ENCODE results near the gene CEP72. TPM values are rescaled to one million over a fixed set of nuclear protein-coding genes. Genes with fewer than 3 reads are reported as not detected.
A peak's percentile ranks its signal among the peaks of the same experiment; 100 is the strongest.

The CEP72 gene
- total and polyA plus RNA-seq, 7 donors, result 0.36 to 7.1 (median 1.6) TPM

DNA sequence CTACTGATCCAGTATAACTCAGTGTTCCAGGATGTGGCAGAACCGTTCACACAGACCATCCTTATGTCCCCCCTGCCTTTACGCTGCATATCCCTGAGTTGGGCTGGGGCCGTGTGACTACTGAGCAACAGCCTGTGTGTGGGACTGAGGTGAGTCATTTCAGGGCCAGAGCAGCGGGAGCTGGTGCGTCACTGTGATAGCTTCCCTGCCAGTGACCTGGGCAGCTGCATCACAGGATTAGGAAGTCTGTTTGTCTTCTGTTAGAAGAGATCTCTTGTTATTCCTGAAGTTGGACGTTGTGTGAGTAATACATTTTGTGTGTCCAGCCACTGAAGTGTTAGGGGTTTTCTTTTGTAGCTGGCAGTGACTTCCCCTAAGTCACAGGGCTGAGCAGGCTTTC, 45.4 kb downstream of the CEP72 start:
- H3K36me3 ChIP-seq, result peaks cover 0 to 36% (median 13%) of the 10 kb centered on the region in 4 donors
- H3K27me3 ChIP-seq, result no peaks in the 10 kb centered on the region
- H3K27ac ChIP-seq, result no peak overlapping the region
- H3K9me3 ChIP-seq, result no peaks in the 10 kb centered on the region
- intact Hi-C loops (cut with DNase I), result no loop called here
- peak; percentile 43 for DNase-seq
- TF ChIP-seq EP300 (IDR thresholded peaks at IDR 0.05) (no peak), CTCF (IDR thresholded peaks at IDR 0.05) (no peak), POLR2AphosphoS5 (IDR thresholded peaks at IDR 0.05) (no peak), POLR2A (IDR thresholded peaks at IDR 0.05) (no peak)
- H3K4me1 ChIP-seq, result no peaks in the 10 kb centered on the region
- no peak overlapping the region for H3K4me3 ChIP-seq
- WGBS, 2 donors, result 92% methylated on average over 6 of the region's 6 CpGs

DNA sequence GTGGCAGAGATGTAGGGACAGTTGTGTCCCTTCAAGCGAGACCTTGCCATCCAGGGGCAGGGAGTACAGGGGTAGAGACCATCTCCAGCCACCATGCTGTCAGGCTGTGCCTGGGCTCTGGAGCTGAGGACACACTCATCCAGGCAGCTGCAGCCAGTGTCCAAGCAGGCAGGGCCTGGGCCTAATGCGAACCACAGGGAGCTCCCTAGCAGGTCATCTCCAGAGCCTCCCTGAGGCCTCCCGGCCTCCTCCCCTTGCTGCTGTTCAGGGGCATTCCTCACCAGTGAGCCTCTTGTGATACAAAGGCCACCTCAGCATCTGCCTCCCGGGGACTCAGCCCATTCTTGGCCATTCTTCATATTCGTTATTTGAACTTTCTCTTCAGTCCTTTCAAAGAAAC, 46.0 kb downstream of the CEP72 start:
- TF ChIP-seq POLR2A (IDR thresholded peaks at IDR 0.05) (no peak), EP300 (IDR thresholded peaks at IDR 0.05) (no peak), POLR2AphosphoS5 (IDR thresholded peaks at IDR 0.05) (no peak), CTCF (IDR thresholded peaks at IDR 0.05) (no peak)
- intact Hi-C loops (cut with DNase I), result no loop called here
- Histone ChIP-seq H3K36me3 (peaks cover 0 to 42% (median 14%) of the 10 kb centered on the region in 4 donors), H3K4me3 (no peak overlapping the region), H3K9me3 (no peaks in the 10 kb centered on the region), H3K27ac (no peak overlapping the region), H3K27me3 (no peaks in the 10 kb centered on the region), H3K4me1 (no peaks in the 10 kb centered on the region)
- DNase-seq, result peak; percentile 52
- WGBS, 2 donors, result 97% methylated on average over 5 of the region's 5 CpGs

DNA sequence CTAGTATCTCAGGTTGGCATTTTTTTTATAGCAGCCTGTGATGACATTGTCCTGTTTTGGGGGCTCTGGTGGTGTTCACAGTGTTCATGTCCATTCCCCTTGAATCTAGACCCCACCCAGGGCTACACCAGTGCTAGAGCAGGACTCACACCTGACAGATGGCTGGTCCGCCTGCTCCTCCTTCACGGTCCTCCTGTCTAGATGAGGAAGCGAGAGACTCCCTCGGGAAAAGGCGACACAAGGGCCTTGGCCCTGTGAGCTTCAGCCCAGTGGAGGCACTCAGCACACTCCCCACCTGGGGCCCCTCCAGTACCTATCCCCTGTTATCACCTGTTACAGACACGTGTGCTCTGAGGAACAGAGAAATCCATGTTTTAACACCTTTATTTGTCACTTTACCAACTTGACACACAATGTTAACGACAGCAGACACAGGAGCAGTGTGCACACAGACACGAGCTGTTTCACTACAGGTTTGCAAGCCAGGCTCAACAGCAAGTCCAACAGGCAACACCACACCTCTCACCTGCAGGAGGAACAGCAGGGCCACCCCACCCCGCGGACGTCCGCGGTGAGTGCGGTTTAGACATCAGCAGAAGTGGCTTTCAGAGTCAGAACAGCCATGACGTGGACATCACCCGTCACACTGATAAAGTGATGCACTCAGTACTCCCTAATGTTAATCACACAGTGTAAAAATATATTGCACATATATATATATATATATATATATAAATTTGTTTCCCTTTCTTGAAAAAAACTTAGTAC, 47.5 kb downstream of the CEP72 start:
- intact Hi-C loops (cut with DNase I), result no loop called here
- Histone ChIP-seq H3K4me3 (no peak overlapping the region), H3K27ac (no peak overlapping the region), H3K9me3 (no peaks in the 10 kb centered on the region), H3K4me1 (no peaks in the 10 kb centered on the region), H3K27me3 (no peaks in the 10 kb centered on the region), H3K36me3 (peaks cover 14 to 58% (median 26%) of the 10 kb centered on the region in 4 donors)
- peak; percentile 42 for DNase-seq
- WGBS, 2 donors, result 95 to 97% methylated on average over 16 of the region's 16 CpGs
- TF ChIP-seq POLR2A (IDR thresholded peaks at IDR 0.05) (no peak), POLR2AphosphoS5 (IDR thresholded peaks at IDR 0.05) (no peak), EP300 (IDR thresholded peaks at IDR 0.05) (no peak), CTCF (IDR thresholded peaks at IDR 0.05) (no peak)

GRCh38 chr5:660491-661030, 48.4 kb downstream of the CEP72 start:
- Histone ChIP-seq H3K36me3 (peaks cover 21 to 65% (median 29%) of the 10 kb centered on the region in 4 donors), H3K9me3 (no peaks in the 10 kb centered on the region), H3K4me1 (no peaks in the 10 kb centered on the region), H3K4me3 (no peak overlapping the region), H3K27me3 (no peaks in the 10 kb centered on the region), H3K27ac (no peak overlapping the region)
- DNase-seq, result no peak
- 96 to 97% methylated on average over 11 of the region's 11 CpGs for WGBS, 2 donors
- TF ChIP-seq POLR2A (IDR thresholded peaks at IDR 0.05) (no peak), CTCF (IDR thresholded peaks at IDR 0.05) (no peak), EP300 (IDR thresholded peaks at IDR 0.05) (no peak), POLR2AphosphoS5 (IDR thresholded peaks at IDR 0.05) (no peak)
- intact Hi-C loops (cut with DNase I), result no loop called here
